Large intestine (tissue), 1 donor: ENCODE measurements around the gene ARAP3. TPM values are rescaled to one million over a fixed set of nuclear protein-coding genes. Genes with fewer than 3 reads are reported as not detected.

Experiments used
- polyA plus RNA-seq: library from polyadenylated mRNA; unstranded; fragments of 120-200 nt; gene quantifications from one replicate; pipeline ENCODE4 v1.2.1, GENCODE V29; 2013

The ARAP3 gene
- polyA plus RNA-seq, 1 donor = 17.5 TPM

Other genes starting within 250 kb of the ARAP3 start
- 30.4 TPM for gene PCDHGC3, start 206.3 kb downstream of the ARAP3 start, polyA plus RNA-seq
- gene PCDHGC4, start 197.2 kb downstream of the ARAP3 start, polyA plus RNA-seq = 1.7 TPM
- 0.39 TPM for gene PCDHGC5, start 193.1 kb downstream of the ARAP3 start, polyA plus RNA-seq
- 89.4 TPM for gene DIAPH1, start 63.2 kb downstream of the ARAP3 start, polyA plus RNA-seq
- 71.5 TPM for gene HDAC3, start 45.4 kb downstream of the ARAP3 start, polyA plus RNA-seq
- gene RELL2, start 45.2 kb downstream of the ARAP3 start, polyA plus RNA-seq = 2.0 TPM
- gene FCHSD1, start 30.8 kb downstream of the ARAP3 start, polyA plus RNA-seq = 21.4 TPM
- 29.4 TPM for gene PCDH1, start 196.2 kb upstream of the ARAP3 start, polyA plus RNA-seq
- 123 TPM for gene DELE1, start 241.6 kb upstream of the ARAP3 start, polyA plus RNA-seq